ENCODE measurements around the gene DOCK4. TPM values are rescaled to one million over a fixed set of nuclear protein-coding genes. Genes with fewer than 3 reads are reported as not detected.

The DOCK4 gene
- polyA plus RNA-seq, 12 donors: 9.2 to 21.2 (median 10.6) TPM; not detected in 1

- no peak for DNase-seq
Observed at GRCh38 chr7:112060625-112061024, 145.6 kb downstream of the DOCK4 start.

- no peak for DNase-seq
Observed at GRCh38 chr7:112059675-112060074, 146.5 kb downstream of the DOCK4 start.

- no peak for DNase-seq
Observed at GRCh38 chr7:112058686-112059085, 147.5 kb downstream of the DOCK4 start.

- DNase-seq: peak; percentile 19
Observed at GRCh38 chr7:112056409-112056808, 149.8 kb downstream of the DOCK4 start.

- DNase-seq: no peak
Observed at GRCh38 chr7:112053737-112054069, 152.5 kb downstream of the DOCK4 start.

GRCh38 chr7:112052993-112053736 is 153.0 kb downstream of the DOCK4 start:
- no peak for DNase-seq

GRCh38 chr7:112052498-112052897 is 153.7 kb downstream of the DOCK4 start:
- no peak for DNase-seq

GRCh38 chr7:112050250-112050881 is 155.8 kb downstream of the DOCK4 start:
- DNase-seq: no peak

GRCh38 chr7:112049555-112050249 is 156.5 kb downstream of the DOCK4 start:
- DNase-seq: no peak

- no peak for DNase-seq
Observed at GRCh38 chr7:112047421-112047820, 158.8 kb downstream of the DOCK4 start.

- DNase-seq: no peak
Observed at GRCh38 chr7:112045222-112045621, 161.0 kb downstream of the DOCK4 start.

GRCh38 chr7:112042631-112043030 is 163.6 kb downstream of the DOCK4 start:
- DNase-seq: no peak

GRCh38 chr7:112038353-112038752 is 167.8 kb downstream of the DOCK4 start:
- DNase-seq: no peak

GRCh38 chr7:112036071-112036470 is 170.1 kb downstream of the DOCK4 start:
- no peak for DNase-seq

GRCh38 chr7:112031689-112032088 is 174.5 kb downstream of the DOCK4 start:
- DNase-seq: no peak

GRCh38 chr7:112025556-112025955 is 180.6 kb downstream of the DOCK4 start:
- no peak for DNase-seq

GRCh38 chr7:112023786-112024185 is 182.4 kb downstream of the DOCK4 start:
- DNase-seq: no peak

- no peak for DNase-seq
Observed at GRCh38 chr7:112023282-112023681, 182.9 kb downstream of the DOCK4 start.

GRCh38 chr7:112022128-112022527 is 184.1 kb downstream of the DOCK4 start:
- no peak for DNase-seq

GRCh38 chr7:112021379-112022044 is 184.7 kb downstream of the DOCK4 start:
- peak; percentile 25 for DNase-seq

GRCh38 chr7:112020800-112021199 is 185.4 kb downstream of the DOCK4 start:
- no peak for DNase-seq

- DNase-seq: no peak
Observed at GRCh38 chr7:112019932-112020331, 186.3 kb downstream of the DOCK4 start.
